ENCODE results near the gene NID2.

The NID2 gene

DNA sequence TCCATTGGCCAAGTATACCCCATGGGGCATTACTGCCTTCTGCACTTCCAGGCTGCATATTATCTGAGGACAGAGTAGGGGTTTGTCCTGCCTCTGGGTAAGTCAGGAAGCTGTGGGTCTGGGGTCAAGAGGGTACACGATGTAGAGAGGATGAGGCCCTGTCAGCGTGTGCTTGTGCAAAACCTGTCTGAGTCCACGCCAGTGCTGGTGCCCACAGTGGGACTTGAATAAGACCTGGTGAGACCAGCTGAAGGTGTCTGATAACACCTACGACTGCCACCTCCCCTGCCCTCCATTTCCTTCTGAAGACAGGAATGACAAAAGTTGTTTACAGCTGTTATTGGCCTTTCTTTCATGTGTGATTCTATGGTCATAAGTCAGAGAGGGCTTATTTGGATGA, 22.1 kb upstream of the NID2 start:
- Mint-ChIP-seq H3K36me3 (no peaks in the 10 kb centered on the region), H3K4me3 (no peak overlapping the region), H3K27me3 (peaks cover 12% of the 10 kb centered on the region), H3K9me3 (no peaks in the 10 kb centered on the region), H3K27ac (no peak overlapping the region), H3K4me1 (no peaks in the 10 kb centered on the region)
- DNase-seq (ENCODE audit: low spot score in 2 of 2) (no peak), ATAC-seq (ENCODE audit: low read depth) (no peak)

GRCh38 chr14:52089218-52089617, 20.4 kb upstream of the NID2 start:
- H3K36me3 Mint-ChIP-seq, result no peaks in the 10 kb centered on the region
- DNase-seq (ENCODE audit: low spot score in 2 of 2) (no peak), ATAC-seq (ENCODE audit: low read depth) (no peak)
- H3K4me1 Mint-ChIP-seq, result no peaks in the 10 kb centered on the region
- no peak overlapping the region for H3K27ac Mint-ChIP-seq
- H3K27me3 Mint-ChIP-seq, result peaks cover 15% of the 10 kb centered on the region
- H3K4me3 Mint-ChIP-seq, result no peak overlapping the region
- H3K9me3 Mint-ChIP-seq, result peaks cover 5% of the 10 kb centered on the region

DNA sequence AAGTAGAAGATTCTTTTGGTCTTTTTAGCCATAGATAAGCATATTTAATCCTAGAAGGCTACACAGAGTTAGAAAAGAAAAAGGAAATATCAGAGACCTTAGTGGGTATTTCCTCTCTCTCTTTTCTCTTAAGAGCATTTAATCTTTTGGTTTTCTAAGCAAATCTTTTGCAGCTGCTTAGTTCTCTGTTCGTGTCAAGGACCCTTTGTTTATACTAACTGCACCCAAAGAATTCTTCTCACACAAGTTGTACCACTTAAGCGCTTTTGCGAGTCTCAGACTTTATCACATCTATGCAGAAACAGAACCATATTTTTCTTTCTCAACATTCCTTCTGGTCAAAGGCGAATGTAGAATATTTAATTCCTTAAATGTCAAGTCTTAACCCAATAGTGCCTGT, 17.9 kb upstream of the NID2 start:
- ATAC-seq (ENCODE audit: low read depth) (no peak), DNase-seq (ENCODE audit: low spot score in 2 of 2) (no peak)
- peaks cover 6% of the 10 kb centered on the region for H3K9me3 Mint-ChIP-seq

DNA sequence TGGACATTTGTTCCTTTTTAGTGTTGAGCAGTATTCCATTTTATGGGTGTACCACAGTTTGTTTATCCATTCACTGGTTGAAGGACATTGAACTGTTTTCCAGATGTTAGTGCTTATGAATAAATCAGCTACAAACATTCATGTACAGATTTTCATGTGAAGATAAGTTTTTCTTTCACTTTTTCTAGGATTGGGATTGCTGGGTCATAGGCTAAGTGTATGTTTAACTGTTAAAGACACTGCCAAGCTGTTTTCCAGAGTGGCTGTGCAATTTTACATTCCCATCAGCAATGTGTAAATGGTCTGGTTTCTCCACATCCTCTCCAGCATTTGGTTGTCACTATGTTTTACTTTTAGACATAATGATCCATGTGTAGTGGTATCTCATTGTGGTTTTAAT, 14.0 kb upstream of the NID2 start:
- Mint-ChIP-seq H3K9me3 (peaks cover 6% of the 10 kb centered on the region), H3K36me3 (no peaks in the 10 kb centered on the region), H3K27me3 (peaks cover 18% of the 10 kb centered on the region), H3K4me3 (no peak overlapping the region), H3K4me1 (no peaks in the 10 kb centered on the region), H3K27ac (no peak overlapping the region)
- no peak for DNase-seq (ENCODE audit: low spot score in 2 of 2)
- no peak for ATAC-seq (ENCODE audit: low read depth)

More for the DNA sequence above, 17.9 kb upstream of the NID2 start:
- Mint-ChIP-seq H3K4me1 (no peaks in the 10 kb centered on the region), H3K27ac (no peak overlapping the region), H3K4me3 (no peak overlapping the region), H3K27me3 (peaks cover 16% of the 10 kb centered on the region), H3K36me3 (no peaks in the 10 kb centered on the region)

DNA sequence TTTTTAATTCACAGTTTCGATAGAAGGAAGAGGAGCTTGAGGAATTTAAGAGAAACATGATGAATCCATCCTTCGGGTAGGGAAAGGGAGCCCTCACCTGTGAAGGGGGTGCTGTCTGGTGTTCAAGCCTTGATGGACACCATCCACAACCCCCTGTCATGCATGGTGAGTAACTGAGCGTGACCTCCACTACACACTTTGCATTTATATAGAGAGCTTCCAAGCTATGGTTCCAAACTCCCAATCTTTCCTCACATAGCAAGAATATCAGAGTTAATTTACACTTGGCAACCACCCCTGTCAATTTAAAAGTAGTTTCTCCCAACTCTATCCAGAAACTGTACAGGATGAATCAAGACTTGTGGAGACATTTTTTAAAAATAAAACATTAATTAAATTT, 13.1 kb upstream of the NID2 start:
- ATAC-seq (ENCODE audit: low read depth) (no peak), DNase-seq (ENCODE audit: low spot score in 2 of 2) (no peak)
- Mint-ChIP-seq H3K36me3 (no peaks in the 10 kb centered on the region), H3K27ac (no peak overlapping the region), H3K27me3 (peaks cover 18% of the 10 kb centered on the region), H3K4me3 (no peak overlapping the region), H3K4me1 (no peaks in the 10 kb centered on the region), H3K9me3 (peaks cover 6% of the 10 kb centered on the region)

GRCh38 chr14:52080808-52081755, 12.2 kb upstream of the NID2 start:
- no peak overlapping the region for H3K27ac Mint-ChIP-seq
- ATAC-seq (ENCODE audit: low read depth), result no peak
- no peaks in the 10 kb centered on the region for H3K36me3 Mint-ChIP-seq
- H3K27me3 Mint-ChIP-seq, result peaks cover 20% of the 10 kb centered on the region
- no peak for DNase-seq (ENCODE audit: low spot score in 2 of 2)
- H3K4me3 Mint-ChIP-seq, result no peak overlapping the region
- H3K4me1 Mint-ChIP-seq, result no peaks in the 10 kb centered on the region
- peaks cover 6% of the 10 kb centered on the region for H3K9me3 Mint-ChIP-seq

DNA sequence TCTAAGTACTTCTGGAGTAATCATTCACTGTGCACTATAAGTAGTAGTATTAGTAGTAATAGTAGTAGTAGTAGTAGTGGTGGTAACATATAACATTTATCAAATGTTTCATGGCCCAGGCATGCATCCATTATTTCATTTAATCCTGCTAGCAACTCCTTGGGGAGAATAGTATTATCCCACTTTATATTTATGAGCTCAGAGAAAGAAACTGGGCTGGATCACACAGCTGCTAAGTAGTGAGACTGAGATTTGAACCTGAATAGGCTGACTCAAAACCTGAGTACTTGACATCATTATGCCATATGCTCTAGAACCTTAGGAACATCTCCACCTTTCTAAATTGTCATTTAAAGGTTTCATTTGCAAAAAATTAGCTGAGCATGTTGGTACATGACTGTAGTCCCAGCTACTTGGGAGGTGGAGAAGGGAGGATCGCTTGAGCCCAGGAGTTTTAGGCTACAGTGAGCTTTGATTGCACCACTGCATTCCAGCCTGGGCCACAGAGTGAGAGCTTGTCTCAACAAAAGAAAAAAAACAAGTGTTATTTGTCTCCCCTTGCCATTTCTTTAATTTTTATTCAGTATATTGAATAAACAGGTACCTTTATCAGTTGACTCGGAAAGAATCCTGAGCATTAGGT, 11.4 kb upstream of the NID2 start:
- DNase-seq (ENCODE audit: low spot score in 2 of 2) (no peak), ATAC-seq (ENCODE audit: low read depth) (no peak)
- H3K36me3 Mint-ChIP-seq, result no peaks in the 10 kb centered on the region
- peaks cover 19% of the 10 kb centered on the region for H3K27me3 Mint-ChIP-seq
- no peak overlapping the region for H3K27ac Mint-ChIP-seq
- no peaks in the 10 kb centered on the region for H3K4me1 Mint-ChIP-seq
- peaks cover 8% of the 10 kb centered on the region for H3K9me3 Mint-ChIP-seq
- no peak overlapping the region for H3K4me3 Mint-ChIP-seq

DNA sequence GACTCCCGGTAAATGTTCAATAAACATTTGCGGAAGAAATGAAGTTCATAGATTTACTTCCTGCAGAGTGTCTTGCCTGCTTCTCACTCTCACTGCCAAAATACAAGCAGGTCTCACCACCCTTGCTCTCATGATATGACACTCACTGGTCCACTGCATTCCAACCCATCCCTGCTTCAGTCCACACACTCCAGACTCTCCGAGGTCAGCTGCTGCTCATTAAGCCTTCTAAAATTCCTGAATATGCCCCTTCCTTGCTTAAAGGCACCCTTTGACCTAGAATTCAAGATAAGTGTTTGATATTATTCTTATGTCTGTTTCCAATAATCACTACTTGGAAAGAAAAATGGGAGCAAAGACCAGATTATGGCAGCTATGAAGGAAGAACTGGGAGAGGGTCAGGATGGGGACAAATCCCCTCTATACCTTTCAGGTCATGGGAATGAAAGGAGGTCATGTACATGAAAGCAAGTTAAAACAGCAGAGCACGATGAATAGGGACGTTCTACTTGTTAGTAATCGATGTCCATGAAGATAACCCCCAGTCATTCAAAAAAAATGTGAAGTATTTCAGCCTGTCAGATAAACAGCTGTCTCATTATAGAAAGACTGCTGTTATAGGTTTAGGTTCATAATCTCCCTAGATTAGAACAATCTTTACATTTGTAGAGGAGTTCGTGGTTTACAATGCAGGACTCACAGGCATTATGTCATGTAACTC, 10.5 kb upstream of the NID2 start:
- no peak overlapping the region for H3K27ac Mint-ChIP-seq
- no peak for DNase-seq (ENCODE audit: low spot score in 2 of 2)
- H3K4me1 Mint-ChIP-seq, result no peaks in the 10 kb centered on the region
- no peak overlapping the region for H3K4me3 Mint-ChIP-seq
- peaks cover 6% of the 10 kb centered on the region for H3K9me3 Mint-ChIP-seq
- H3K36me3 Mint-ChIP-seq, result peaks cover under 1% of the 10 kb centered on the region
- ATAC-seq (ENCODE audit: low read depth), result no peak
- H3K27me3 Mint-ChIP-seq, result peaks cover 20% of the 10 kb centered on the region

GRCh38 chr14:52078721-52079120, 9.9 kb upstream of the NID2 start:
- ATAC-seq (ENCODE audit: low read depth), result no peak

GRCh38 chr14:52078095-52078531, 9.3 kb upstream of the NID2 start:
- ATAC-seq (ENCODE audit: low read depth), result no peak
- Mint-ChIP-seq H3K9me3 (peaks cover 10% of the 10 kb centered on the region), H3K27ac (no peak overlapping the region), H3K4me1 (no peaks in the 10 kb centered on the region), H3K27me3 (peaks cover 25% of the 10 kb centered on the region), H3K4me3 (no peak overlapping the region), H3K36me3 (peaks cover 2% of the 10 kb centered on the region)
- DNase-seq (ENCODE audit: low spot score in 2 of 2), result no peak

More at GRCh38 chr14:52078721-52079120, 9.9 kb upstream of the NID2 start:
- DNase-seq (ENCODE audit: low spot score in 2 of 2), result no peak
- Mint-ChIP-seq H3K27ac (no peak overlapping the region), H3K9me3 (peaks cover 10% of the 10 kb centered on the region), H3K27me3 (peaks cover 23% of the 10 kb centered on the region), H3K36me3 (peaks cover 2% of the 10 kb centered on the region), H3K4me3 (no peak overlapping the region), H3K4me1 (no peaks in the 10 kb centered on the region)

- Mint-ChIP-seq H3K4me3 (no peak overlapping the region), H3K27me3 (peaks cover 24% of the 10 kb centered on the region), H3K27ac (no peak overlapping the region), H3K4me1 (no peaks in the 10 kb centered on the region), H3K9me3 (peaks cover 10% of the 10 kb centered on the region), H3K36me3 (peaks cover 2% of the 10 kb centered on the region)
- DNase-seq (ENCODE audit: low spot score in 2 of 2), result no peak
- no peak for ATAC-seq (ENCODE audit: low read depth)
Observed at GRCh38 chr14:52077256-52077979, 8.6 kb upstream of the NID2 start.

- ATAC-seq (ENCODE audit: low read depth), result no peak
- Mint-ChIP-seq H3K27ac (no peak overlapping the region), H3K36me3 (peaks cover 2% of the 10 kb centered on the region), H3K9me3 (peaks cover 10% of the 10 kb centered on the region), H3K27me3 (peaks cover 31% of the 10 kb centered on the region), H3K4me1 (no peaks in the 10 kb centered on the region), H3K4me3 (no peak overlapping the region)
- DNase-seq (ENCODE audit: low spot score in 2 of 2), result no peak
Observed at GRCh38 chr14:52076334-52076733, 7.5 kb upstream of the NID2 start.

DNA sequence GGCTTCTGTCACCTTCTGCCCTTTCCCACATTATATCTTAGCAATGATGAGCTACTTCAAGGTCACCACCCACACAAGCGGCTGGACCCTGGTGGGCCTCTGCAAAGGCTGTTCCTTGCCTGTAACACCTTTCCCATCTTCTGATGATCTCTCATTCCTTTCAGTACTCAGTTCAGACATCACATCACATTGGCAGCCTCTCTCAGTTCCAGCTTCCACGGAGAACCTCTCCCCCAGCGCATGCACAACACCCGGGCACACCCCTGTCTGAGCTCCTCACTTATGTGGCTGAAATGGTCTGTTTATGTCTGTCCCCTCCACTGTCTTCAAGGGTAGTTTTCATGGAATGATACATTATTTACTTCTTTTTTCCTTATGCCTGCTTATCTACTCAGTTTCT, 6.5 kb upstream of the NID2 start:
- no peak overlapping the region for H3K27ac Mint-ChIP-seq
- H3K4me1 Mint-ChIP-seq, result no peaks in the 10 kb centered on the region
- DNase-seq (ENCODE audit: low spot score in 2 of 2), result no peak
- ATAC-seq (ENCODE audit: low read depth), result no peak
- H3K4me3 Mint-ChIP-seq, result no peak overlapping the region
- peaks cover 35% of the 10 kb centered on the region for H3K27me3 Mint-ChIP-seq
- H3K36me3 Mint-ChIP-seq, result peaks cover 2% of the 10 kb centered on the region
- H3K9me3 Mint-ChIP-seq, result peaks cover 10% of the 10 kb centered on the region

Measured in memory B cell (primary cell).